Stimulated activated CD8-positive, alpha-beta memory T cell treated with anti-CD3 and anti-CD28 coated beads, Interleukin-2, amount 100 ng/mL, for 48 hours (primary cell): ENCODE measurements around the gene COL4A1.
A peak's percentile ranks its signal among the peaks of the same experiment; 100 is the strongest.

Source experiments
- DNase-seq, 2 donors: peaks; one replicate each; pipeline ENCODE4 v3.0.0-alpha.2; 2020; ENCODE audit warnings: low read depth in 2 of 2

The COL4A1 gene

GRCh38 chr13:110116072-110116487 is 190.9 kb downstream of the COL4A1 start:
- DNase-seq: peak; percentile 30 to 39

DNA sequence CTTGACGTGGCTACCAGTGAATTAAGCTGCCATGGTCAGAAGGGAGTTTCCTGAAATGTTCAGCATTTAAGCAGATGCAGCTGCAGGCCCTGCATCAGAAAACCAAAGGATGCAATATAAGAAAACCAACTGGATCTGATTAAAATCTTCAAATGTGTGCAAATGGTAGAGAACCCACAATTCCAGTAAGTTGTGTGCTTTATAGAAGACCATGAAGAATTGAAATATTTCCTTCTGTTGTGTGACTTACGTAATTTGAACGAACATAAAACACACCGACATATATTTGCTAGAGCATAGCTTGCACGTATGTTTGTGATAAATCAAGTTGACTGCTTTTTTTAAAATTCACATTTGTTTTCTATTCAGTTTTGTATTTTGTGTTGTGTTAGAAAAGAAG is 191.4 kb downstream of the COL4A1 start:
- DNase-seq: no peak

DNA sequence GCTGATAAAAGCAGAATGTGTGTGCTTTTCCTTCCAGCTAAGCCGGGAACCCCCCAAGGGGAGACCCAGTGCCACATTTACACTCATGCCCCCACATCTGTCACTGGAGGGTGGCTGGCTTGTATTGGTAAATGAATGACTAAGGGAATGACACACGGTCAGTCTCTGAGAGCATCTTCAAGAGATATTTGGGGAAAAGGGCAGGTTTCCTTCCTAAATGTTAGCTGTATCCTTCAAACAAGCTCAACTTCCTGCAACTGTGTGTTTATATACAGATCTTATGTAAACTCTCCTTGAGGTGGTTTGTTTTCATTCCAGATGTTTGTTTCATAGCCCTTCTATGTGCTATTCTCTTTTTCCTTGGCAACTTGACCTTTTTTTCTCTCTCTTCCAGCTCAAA is 192.6 kb downstream of the COL4A1 start:
- no peak for DNase-seq

- DNase-seq: no peak
Observed at GRCh38 chr13:110113284-110113764, 193.6 kb downstream of the COL4A1 start.

- DNase-seq: peak in 1 of 2 donors; percentile 7
Observed at GRCh38 chr13:110112379-110112778, 194.6 kb downstream of the COL4A1 start.

- no peak for DNase-seq
Observed at GRCh38 chr13:110110783-110111182, 196.2 kb downstream of the COL4A1 start.

DNA sequence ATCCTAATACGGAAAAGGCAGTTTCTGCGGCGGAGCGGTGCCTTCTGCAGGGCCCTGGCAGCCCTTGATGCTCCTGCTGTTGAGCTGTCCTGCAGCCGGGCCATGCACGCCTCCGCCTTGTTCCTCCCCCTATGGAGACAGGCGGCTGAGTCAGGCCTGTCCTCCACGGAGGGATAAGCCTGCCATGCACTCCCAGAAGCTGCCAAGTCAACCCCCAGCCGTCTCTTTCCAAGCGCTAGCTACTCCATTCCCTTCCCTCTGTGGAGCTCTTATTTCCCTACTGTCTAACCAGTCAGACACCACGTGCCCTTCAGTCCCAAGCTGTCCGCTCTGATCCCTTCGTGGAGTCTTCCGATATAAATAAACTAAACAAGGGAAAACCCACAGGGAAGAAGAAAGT is 197.0 kb downstream of the COL4A1 start:
- no peak for DNase-seq

- DNase-seq: no peak
Observed at GRCh38 chr13:110109140-110109783, 197.7 kb downstream of the COL4A1 start.

DNA sequence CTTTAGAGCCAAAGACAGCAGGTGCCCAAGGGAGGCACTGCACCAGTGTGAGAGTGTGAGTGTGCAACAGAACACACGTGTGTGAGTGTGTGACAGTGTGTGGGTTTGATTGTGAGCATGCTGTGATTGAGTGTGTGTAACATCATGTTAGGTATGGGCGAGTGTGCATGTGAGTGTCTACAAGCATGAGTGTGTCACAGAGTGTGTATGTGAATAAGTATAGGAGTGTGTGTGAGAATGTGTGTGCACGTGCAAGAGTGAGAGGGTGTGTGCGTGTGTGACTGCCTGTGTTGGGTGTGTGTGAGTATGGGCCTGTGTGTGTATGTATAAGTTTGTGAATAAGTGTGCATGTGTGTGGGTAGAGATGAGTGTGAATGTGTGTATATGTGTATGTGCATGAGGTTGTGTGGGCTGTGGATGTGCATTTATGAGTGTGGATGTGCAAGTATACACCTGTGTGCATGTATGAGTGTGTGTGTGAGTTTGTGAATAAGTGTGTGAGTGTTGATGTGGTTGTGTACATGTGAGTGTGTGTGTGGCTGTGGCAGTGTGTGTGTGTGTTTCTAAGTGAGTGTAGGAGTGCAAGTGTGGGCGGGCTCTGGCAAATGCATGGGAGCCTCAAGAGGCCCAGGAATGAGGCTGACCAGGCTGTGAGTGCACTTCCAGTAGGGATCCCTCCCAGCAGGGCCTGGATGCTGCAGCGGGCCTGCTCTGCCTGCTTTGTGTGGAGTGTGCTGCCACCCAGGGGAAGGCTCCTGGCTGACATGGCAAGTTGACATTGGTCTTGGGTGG is 198.4 kb downstream of the COL4A1 start:
- no peak for DNase-seq

DNA sequence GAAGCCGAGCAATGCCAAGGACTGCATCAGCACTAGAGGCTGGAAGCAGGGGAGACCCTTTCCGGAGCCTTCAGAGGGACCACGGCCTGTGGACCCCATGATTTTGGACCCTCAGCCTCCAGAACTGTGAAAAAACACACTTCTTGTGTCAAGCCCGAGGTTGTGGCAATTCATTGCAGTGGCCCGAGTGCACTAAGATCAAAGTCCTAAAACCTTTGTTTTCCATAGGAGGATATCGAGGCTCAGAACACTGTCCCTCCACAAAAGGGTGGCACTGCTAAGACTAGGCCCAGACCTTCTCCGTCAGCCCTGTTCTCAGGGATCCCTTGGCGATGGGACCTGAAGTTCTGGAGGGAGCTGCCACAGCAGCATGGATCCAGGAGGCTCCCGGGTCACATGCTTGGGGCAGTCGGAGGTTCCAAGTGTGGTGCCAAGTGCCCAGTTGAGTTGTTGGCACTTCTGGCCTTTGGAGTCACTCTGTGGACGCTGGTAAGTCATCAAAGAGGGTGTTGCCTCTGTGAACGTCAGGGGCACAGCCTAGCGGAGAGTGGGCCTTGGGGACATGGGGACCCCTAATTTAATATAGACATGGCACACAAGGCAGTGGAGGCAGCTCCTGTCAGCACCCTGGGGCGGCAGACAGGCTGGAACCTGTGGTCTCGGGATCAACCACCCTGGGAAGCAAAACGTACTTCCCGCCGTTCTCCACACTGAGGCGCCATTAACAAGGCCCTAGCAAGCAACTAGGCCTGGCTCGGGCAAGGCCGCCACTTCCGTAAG is 199.2 kb downstream of the COL4A1 start:
- DNase-seq: no peak

- no peak for DNase-seq
Observed at GRCh38 chr13:110106726-110107125, 200.2 kb downstream of the COL4A1 start.

- DNase-seq: no peak
Observed at GRCh38 chr13:110105136-110105535, 201.8 kb downstream of the COL4A1 start.

GRCh38 chr13:110103534-110103933 is 203.4 kb downstream of the COL4A1 start:
- no peak for DNase-seq

GRCh38 chr13:110103026-110103425 is 203.9 kb downstream of the COL4A1 start:
- DNase-seq: no peak

GRCh38 chr13:110102053-110102452 is 204.9 kb downstream of the COL4A1 start:
- DNase-seq: no peak

DNA sequence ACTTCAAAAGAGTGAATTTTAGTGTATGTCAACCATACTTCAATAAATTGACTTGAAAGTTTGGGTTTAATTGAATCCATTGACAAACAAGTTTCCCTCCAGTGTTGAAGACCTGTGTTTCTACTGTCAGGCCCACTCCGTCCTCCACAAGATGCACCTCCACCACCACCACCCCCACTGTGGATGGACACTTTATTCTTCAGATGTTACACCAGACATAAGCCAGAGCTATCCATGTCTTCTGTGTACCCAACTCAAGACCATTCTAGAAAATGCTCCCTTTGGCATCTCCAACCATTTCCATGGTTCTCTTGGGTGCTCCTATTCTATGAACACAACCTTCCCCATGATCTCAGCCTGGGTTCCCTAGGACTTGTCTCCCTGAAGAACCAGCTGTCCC is 207.0 kb downstream of the COL4A1 start:
- no peak for DNase-seq
